GM19452 (cell line): ENCODE data around the gene EME2.

Experiments used
- ATAC-seq: cut with Tn5 transposase; IDR thresholded peaks from one replicate; pipeline ENCODE4 v1.9.1; 2021; ENCODE audit not compliant: unreplicated experiment

The EME2 gene

DNA sequence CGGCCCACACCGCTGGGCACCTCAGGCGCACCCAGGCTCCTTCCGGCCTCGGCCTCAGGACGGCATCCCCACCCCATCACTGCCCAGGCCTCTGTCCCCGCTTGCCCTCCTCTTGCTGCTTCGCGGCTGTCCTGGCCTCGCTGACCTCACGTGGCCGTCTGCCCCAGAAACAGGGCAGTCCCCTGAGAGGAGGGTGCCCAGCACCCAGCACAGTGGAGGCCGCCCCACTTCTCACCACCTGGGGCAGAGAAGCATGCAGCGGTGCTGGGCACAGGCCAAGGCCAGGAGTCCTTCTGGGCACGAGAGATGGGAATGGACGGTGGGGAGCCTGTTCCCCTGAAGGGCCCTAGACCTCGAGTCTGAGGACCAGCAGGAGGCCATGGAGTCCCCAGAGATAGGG lies 45.1 kb downstream of the EME2 start:
- ATAC-seq = no peak

DNA sequence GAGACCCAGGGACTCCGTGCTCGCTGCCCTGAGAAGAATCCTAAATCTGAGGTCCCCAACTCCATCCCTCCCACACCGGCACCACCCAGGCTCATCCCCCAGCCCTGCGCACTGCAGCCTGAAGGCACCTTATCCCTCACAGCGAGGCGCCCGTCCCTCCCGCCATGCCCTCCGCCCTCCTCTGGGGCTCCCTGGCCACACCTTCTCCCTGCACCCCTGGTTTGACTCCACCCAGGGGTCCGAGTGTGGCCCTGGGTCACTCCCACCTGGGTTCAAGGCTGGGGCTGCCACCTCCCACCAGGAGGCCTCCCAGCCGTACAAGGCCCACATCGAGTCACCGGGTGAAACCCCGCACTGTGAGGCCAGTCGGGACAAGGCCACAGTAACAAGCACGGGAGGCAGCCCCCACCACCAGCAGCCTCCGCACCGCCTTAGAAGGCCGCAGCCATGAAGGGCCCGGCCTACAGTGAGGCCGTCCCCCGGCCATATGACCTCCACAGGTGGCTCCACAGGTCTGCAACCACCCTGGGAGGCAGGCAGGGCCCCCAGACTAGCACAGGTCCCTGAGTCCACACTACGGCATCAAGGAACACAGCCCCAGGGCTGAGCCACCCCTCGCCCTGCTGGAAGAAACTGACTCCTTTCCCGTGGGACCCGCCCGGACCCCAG lies 45.7 kb downstream of the EME2 start:
- no peak for ATAC-seq

DNA sequence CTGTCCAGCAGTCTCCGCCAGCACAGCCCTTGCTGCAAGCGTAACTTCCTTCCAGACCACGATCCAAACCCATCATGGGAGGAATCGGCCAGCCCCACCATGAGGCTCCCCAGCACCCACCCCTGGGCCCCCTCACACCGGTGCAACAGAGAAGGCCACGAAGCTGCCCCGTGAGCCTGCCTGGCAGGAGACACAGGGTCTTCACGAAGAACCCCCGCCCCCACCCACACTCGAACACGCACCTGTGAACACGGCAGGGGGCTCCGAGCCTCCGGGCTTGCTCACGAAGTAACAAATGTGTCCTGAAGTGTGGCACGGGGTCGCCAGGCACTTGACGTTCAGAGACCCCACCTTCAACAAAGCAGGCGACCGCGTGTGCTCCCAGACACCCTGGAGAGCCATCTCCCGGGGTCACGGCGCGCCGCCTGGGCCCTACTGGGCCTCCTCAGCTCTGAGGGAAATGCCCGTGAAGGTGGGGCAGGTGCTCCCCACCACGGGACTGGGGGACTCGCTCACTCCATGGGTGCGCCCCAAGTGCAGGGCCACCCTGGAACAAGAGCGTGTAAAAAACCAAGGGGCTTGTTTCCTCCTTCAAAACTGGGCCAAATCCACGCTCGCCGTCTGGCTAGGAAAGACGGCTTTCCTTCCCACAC lies 46.4 kb downstream of the EME2 start:
- ATAC-seq = no peak

DNA sequence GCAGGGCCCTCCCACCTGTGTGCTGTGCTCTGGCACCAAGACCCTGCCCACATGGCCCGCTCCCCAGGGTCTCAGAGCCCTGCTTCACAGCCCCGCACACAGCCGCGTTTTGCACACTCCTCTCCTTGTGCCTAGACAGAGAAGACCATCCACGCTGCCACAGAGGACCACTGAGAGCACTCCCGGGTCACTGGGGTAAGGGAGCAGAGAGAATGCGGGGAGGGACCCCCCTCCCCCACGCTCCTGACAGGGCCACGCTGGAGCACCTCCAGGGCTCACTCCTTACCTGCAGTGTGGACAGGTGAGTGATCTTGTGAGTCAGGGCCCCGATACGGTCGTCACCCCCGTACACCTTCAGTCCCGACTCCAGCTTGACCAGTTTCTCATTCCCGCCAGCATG lies 47.0 kb downstream of the EME2 start:
- ATAC-seq = no peak

GRCh38 chr16:1820096-1820945 lies 47.7 kb downstream of the EME2 start:
- ATAC-seq = no peak

DNA sequence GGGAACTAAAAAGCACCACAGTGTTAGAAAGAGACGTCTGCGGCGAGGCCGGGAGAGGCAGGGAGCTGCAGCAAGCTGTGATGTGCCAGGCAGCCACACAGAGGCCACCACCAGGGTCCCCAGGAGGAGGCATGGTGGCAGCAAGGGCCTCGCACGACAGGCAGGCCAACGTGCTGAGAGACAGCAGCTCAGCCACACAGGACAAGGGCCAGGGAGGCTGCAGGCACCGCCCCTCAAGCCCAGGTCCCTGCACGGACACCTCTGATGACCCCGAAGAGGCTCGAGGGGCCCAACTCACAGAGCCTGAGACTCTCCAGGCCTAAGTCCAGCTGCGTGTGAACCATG lies 48.3 kb downstream of the EME2 start:
- no peak for ATAC-seq

DNA sequence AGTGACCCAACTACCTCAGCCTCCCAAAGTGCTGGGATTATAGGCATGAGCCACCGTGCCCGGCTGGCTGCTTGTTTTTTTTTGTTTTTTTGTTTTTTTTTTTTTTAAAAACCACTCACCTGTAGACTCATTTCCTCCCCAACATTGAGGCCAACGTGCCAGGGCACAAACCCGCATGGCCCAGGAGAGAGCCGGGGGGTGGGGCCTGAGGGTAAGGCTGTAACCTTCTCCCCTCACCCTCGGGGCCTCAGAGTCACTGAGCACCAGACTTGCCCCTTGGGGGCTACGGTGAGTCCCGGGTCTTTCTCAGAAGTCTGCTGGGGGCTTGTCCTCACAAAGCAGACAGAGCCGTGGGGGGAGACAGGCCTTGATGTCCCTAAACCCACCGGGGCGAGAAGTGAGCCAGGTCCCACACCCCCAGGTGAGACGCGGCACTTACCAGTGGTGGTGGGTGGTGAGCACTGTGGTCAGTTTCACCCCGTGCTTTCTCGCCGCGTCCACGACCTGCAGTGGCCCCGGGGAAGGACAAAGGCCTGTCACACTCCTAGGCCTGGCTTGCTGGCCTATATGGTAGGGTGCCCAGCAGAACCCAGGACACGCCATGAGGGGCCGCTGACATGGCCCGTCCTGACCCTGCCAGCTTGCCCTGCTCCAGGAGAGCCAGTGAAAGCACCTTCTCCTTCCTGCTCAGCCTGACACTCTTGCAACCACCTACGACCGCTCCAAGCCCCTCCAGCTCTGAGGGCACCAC lies 49.4 kb downstream of the EME2 start:
- ATAC-seq = no peak

- no peak for ATAC-seq
Observed at GRCh38 chr16:1822801-1823200, 50.2 kb downstream of the EME2 start.

GRCh38 chr16:1823821-1824220 lies 51.2 kb downstream of the EME2 start:
- no peak for ATAC-seq

DNA sequence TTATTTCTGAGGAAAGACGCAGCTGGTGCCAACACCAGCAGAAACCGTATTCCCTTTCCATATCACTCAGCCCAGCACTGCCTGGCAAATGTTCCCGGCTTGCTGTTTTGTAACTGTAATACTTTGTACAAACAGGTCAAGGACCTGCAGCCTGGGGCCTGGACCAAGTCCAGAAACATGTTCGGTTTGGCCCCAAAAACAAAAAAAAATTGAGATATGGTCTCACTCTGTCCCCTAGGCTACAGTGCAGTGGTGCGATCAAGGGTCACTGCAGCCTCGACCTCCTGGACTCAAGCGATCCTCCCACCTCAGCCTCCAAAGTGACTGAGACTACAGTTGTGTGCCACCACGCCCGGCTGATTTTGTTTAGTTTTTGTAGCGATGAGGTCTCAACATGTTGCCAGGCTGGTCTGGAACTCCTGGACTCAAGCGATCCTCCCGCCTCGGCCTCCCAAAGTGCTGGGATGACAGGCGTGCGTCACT lies 52.8 kb downstream of the EME2 start:
- ATAC-seq = no peak
